K562 (cell line): ENCODE data around the gene VSIG4. TPM values are rescaled to one million over a fixed set of nuclear protein-coding genes. Genes with fewer than 3 reads are reported as not detected.

Experiments
- ADNP ChIP-seq: fragments of 200-800 bp; sonication (Bioruptor generic); IDR thresholded peaks from 2 replicates; pipeline ENCODE4 v1.6.1; 2016; ENCODE audit warnings: missing genetic modification characterization, missing compliant biosample characterization
- ARID1B ChIP-seq: fragments of 450-650 bp; IDR thresholded peaks from 2 replicates; pipeline ENCODE4 v1.6.1; 2016; ENCODE audit warnings: antibody characterized with exemption, mild to moderate bottlenecking, inconsistent platforms
- BCL6 ChIP-seq: fragments of 250-450 bp; sonication (Bioruptor Pico); IDR thresholded peaks from 2 replicates; pipeline ENCODE4 v1.4.0; 2020
- KDM5B ChIP-seq: fragments of 200-600 bp; sonication (generic); IDR thresholded peaks from 2 replicates; pipeline ENCODE4 v1.6.1; 2012; ENCODE audit warnings: low read depth, mild to moderate bottlenecking, moderate library complexity, low read length, control low read depth, inconsistent platforms; ENCODE audit not compliant: insufficient replicate concordance
- MECOM ChIP-seq: fragments of 250-450 bp; sonication (Bioruptor Pico); IDR thresholded peaks from 2 replicates; pipeline ENCODE4 v1.8.0; 2022; ENCODE audit warnings: inconsistent platforms
- MTA2 ChIP-seq: fragments of 450-650 bp; IDR thresholded peaks from 2 replicates; pipeline ENCODE4 v1.6.1; 2016; ENCODE audit warnings: low read depth
- PCBP1 ChIP-seq: fragments of 200-400 bp; formaldehyde crosslinking; IDR thresholded peaks from 2 replicates; pipeline ENCODE4 v1.6.1; 2018; ENCODE audit warnings: mild to moderate bottlenecking, low read depth, low read length; ENCODE audit not compliant: poor library complexity, severe bottlenecking
- SOX6 ChIP-seq: fragments of 450-650 bp; IDR thresholded peaks from 2 replicates; pipeline ENCODE4 v1.6.1; 2014; ENCODE audit warnings: mild to moderate bottlenecking
- ZNF23 ChIP-seq: fragments of 250-450 bp; sonication (Bioruptor Pico); IDR thresholded peaks from 2 replicates; pipeline ENCODE4 v1.4.0; 2020; ENCODE audit warnings: mild to moderate bottlenecking
- ZNF274 ChIP-seq: IDR thresholded peaks from 2 replicates; pipeline ENCODE4 v1.6.1; 2011; ENCODE audit warnings: low read depth, mild to moderate bottlenecking, low read length, moderate library complexity, borderline replicate concordance
- ZNF766 ChIP-seq: fragments of 200-800 bp; sonication (Bioruptor generic); conservative IDR thresholded peaks from 2 replicates; pipeline ENCODE4 v1.6.1; 2016; ENCODE audit warnings: missing genetic modification characterization, missing compliant biosample characterization
- polyA plus RNA-seq, 8 experiments: library from polyadenylated mRNA; depleted of rRNA in 4 of 8; stranded (reverse) in 5 of 8; unstranded in 3 of 8; fragments of >200 nt; fragmentation: Nextera tagmentation in 2 of 8; fragmentation: Illumina TruSeq in 1 of 8; extraction: Ambion mirVana in 2 of 8; extraction: Trizol in 1 of 8; gene quantifications; 2 replicates each; pipeline versions ENCODE4 v1.2.1 to v1.2.3, GENCODE V29; 2011 to 2014; ENCODE audit warnings: inconsistent platforms in 1 of 8, missing spikeins in 1 of 8
- total RNA-seq, 7 experiments: library from RNA; depleted of rRNA in 6 of 7; stranded (reverse); fragments of >200 nt in 6 of 7; fragmentation: Illumina TruSeq in 2 of 7; extraction: Trizol in 2 of 7; gene quantifications; 2 replicates each; pipeline versions ENCODE4 v1.2.1 to v1.2.3, GENCODE V29; 2011 to 2021; ENCODE audit warnings: low replicate concordance in 1 of 7
- TF ChIP-seq, protein P1 (sequence below): fragments of 250-450 bp; sonication (Bioruptor Pico); IDR thresholded peaks from 2 replicates; pipeline ENCODE4 v1.5.0; 2020; ENCODE audit warnings: mild to moderate bottlenecking, borderline replicate concordance
- TF ChIP-seq, protein P2 (sequence below): fragments of 250-450 bp; sonication (Bioruptor Pico); IDR thresholded peaks from 2 replicates; pipeline ENCODE4 v1.5.0; 2021; ENCODE audit warnings: mild to moderate bottlenecking, borderline replicate concordance
- TF ChIP-seq, protein P3 (sequence below): fragments of 450-650 bp; IDR thresholded peaks from 2 replicates; pipeline ENCODE4 v1.6.1; 2018; ENCODE audit warnings: mild to moderate bottlenecking, low read depth; ENCODE audit not compliant: partially characterized antibody
- TF ChIP-seq, protein P4 (sequence below), 2 experiments: fragments of 450-650 bp; IDR thresholded peaks; 2 replicates each; pipeline ENCODE4 v1.6.1; 2018; ENCODE audit warnings: mild to moderate bottlenecking in 2 of 2, low read depth in 1 of 2; ENCODE audit not compliant: partially characterized antibody in 2 of 2

Gene VSIG4
- total and polyA plus RNA-seq, 9 of the 15 experiments (the other 6 are each of a cell fraction or from before 2014, with no cell fraction given), result 0.22 to 1.6 (median 0.46) TPM; not detected in 1

DNA sequence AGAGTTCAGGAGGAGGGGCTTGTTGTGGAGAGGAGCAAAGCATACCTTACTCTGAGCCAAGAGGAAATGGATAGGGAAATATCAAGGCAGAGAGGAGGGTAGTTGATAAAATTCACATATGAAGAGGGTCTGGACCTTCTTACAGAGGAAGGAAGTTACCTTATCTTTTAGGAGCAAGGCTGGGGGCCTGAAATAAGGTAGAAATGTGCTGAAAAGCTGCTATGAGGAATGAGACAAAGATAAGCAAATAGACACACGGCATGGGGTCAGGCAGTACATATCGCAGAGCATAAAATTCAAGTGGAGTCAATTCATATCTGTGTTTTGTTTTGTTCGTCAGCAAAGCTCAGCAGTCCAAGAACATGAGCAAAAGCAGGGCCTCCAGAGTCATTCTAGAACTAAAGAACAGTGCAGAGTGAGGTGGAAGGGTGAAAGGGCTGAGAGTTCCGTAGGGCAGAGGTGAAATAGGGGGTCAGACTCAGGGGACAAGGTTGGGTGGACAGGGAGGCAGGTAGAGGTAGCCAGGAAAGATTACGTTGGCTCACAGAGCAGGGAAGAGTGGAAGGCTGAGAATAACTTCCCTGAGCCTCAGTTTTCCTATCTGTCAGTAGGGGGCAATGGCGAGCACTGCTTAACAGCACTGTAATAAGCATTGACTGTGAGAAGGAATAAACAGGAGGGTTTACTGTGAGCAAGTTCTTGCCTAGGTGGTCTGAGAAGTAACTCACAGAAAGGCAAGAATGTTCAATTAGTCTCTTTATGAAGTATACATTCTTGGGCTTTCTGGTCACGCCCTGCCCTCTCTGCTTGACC is 9.2 kb downstream of the VSIG4 start (continued):
- TF ChIP-seq KDM5B (no peak), ARID1B (peak; percentile 86), MECOM (CRISPR knock-in tag) (no peak), ZNF766 (no peak), BCL6 (CRISPR knock-in tag) (no peak), PCBP1 (no peak), MTA2 (0 out of 2 replicates have a peak, but pooled peaks have one; percentile 10), ADNP (tag) (no peak), SOX6 (no peak), ZNF274 (no peak), ZNF23 (CRISPR knock-in tag) (no peak)
- TF ChIP-seq, protein P1, sequence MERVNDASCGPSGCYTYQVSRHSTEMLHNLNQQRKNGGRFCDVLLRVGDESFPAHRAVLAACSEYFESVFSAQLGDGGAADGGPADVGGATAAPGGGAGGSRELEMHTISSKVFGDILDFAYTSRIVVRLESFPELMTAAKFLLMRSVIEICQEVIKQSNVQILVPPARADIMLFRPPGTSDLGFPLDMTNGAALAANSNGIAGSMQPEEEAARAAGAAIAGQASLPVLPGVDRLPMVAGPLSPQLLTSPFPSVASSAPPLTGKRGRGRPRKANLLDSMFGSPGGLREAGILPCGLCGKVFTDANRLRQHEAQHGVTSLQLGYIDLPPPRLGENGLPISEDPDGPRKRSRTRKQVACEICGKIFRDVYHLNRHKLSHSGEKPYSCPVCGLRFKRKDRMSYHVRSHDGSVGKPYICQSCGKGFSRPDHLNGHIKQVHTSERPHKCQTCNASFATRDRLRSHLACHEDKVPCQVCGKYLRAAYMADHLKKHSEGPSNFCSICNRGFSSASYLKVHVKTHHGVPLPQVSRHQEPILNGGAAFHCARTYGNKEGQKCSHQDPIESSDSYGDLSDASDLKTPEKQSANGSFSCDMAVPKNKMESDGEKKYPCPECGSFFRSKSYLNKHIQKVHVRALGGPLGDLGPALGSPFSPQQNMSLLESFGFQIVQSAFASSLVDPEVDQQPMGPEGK (CRISPR knock-in tag), result no peak
- TF ChIP-seq, protein P2, sequence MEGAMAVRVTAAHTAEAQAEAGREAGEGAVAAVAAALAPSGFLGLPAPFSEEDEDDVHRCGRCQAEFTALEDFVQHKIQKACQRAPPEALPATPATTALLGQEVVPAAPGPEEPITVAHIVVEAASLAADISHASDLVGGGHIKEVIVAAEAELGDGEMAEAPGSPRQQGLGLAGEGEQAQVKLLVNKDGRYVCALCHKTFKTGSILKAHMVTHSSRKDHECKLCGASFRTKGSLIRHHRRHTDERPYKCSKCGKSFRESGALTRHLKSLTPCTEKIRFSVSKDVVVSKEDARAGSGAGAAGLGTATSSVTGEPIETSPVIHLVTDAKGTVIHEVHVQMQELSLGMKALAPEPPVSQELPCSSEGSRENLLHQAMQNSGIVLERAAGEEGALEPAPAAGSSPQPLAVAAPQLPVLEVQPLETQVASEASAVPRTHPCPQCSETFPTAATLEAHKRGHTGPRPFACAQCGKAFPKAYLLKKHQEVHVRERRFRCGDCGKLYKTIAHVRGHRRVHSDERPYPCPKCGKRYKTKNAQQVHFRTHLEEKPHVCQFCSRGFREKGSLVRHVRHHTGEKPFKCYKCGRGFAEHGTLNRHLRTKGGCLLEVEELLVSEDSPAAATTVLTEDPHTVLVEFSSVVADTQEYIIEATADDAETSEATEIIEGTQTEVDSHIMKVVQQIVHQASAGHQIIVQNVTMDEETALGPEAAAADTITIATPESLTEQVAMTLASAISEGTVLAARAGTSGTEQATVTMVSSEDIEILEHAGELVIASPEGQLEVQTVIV (CRISPR knock-in tag), result no peak
- TF ChIP-seq, protein P3, sequence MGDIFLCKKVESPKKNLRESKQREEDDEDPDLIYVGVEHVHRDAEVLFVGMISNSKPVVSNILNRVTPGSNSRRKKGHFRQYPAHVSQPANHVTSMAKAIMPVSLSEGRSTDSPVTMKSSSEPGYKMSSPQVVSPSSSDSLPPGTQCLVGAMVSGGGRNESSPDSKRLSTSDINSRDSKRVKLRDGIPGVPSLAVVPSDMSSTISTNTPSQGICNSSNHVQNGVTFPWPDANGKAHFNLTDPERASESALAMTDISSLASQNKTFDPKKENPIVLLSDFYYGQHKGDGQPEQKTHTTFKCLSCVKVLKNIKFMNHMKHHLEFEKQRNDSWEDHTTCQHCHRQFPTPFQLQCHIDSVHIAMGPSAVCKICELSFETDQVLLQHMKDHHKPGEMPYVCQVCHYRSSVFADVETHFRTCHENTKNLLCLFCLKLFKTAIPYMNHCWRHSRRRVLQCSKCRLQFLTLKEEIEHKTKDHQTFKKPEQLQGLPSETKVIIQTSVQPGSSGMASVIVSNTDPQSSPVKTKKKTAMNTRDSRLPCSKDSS, result no peak
- TF ChIP-seq, protein P4, sequence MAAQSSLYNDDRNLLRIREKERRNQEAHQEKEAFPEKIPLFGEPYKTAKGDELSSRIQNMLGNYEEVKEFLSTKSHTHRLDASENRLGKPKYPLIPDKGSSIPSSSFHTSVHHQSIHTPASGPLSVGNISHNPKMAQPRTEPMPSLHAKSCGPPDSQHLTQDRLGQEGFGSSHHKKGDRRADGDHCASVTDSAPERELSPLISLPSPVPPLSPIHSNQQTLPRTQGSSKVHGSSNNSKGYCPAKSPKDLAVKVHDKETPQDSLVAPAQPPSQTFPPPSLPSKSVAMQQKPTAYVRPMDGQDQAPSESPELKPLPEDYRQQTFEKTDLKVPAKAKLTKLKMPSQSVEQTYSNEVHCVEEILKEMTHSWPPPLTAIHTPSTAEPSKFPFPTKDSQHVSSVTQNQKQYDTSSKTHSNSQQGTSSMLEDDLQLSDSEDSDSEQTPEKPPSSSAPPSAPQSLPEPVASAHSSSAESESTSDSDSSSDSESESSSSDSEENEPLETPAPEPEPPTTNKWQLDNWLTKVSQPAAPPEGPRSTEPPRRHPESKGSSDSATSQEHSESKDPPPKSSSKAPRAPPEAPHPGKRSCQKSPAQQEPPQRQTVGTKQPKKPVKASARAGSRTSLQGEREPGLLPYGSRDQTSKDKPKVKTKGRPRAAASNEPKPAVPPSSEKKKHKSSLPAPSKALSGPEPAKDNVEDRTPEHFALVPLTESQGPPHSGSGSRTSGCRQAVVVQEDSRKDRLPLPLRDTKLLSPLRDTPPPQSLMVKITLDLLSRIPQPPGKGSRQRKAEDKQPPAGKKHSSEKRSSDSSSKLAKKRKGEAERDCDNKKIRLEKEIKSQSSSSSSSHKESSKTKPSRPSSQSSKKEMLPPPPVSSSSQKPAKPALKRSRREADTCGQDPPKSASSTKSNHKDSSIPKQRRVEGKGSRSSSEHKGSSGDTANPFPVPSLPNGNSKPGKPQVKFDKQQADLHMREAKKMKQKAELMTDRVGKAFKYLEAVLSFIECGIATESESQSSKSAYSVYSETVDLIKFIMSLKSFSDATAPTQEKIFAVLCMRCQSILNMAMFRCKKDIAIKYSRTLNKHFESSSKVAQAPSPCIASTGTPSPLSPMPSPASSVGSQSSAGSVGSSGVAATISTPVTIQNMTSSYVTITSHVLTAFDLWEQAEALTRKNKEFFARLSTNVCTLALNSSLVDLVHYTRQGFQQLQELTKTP (IDR thresholded peaks at IDR 0.05; ENCODE audit: low read depth in 1 of 2, partially characterized antibody in 2 of 2), result peak in 1 of 2 experiments; percentile 51
